ENCODE results near the gene NEIL1. TPM values are rescaled to one million over a fixed set of nuclear protein-coding genes. Genes with fewer than 3 reads are reported as not detected.
"Not testable (repeated sequence)": the region's sequence is repeated elsewhere in the genome, so short reads cannot be mapped to it uniquely, and the experiment has no call there.

The NEIL1 gene
- total and polyA plus RNA-seq, 2 donors (not counting 1 experiment from before 2014, with no cell fraction given) = 0.68 to 6.3 TPM

- H2AFZ ChIP-seq (ENCODE audit: low read length) = no peak overlapping the region
- H4K20me1 ChIP-seq (ENCODE audit: control insufficient read depth, extremely low read depth, insufficient read depth, low read length) = no peaks in the 10 kb centered on the region
- no peak overlapping the region for H3K4me3 ChIP-seq (replicated peaks in 1 of 4; ENCODE audit: control extremely low read depth in 1 of 4, insufficient read depth in 1 of 4, low read depth in 3 of 4, low read length in 4 of 4)
- H3K36me3 ChIP-seq (ENCODE audit: control insufficient read depth, insufficient read depth, low read length) = peaks cover 11% of the 10 kb centered on the region
- no peak overlapping the region for H3K27ac ChIP-seq (ENCODE audit: insufficient read depth, low read length)
- H3K4me2 ChIP-seq (ENCODE audit: extremely low read depth, insufficient read depth, low read length) = no peak overlapping the region
- no peak for DNase-seq (ENCODE audit: low read depth in 2 of 2)
- peaks cover 7% of the 10 kb centered on the region for H3K79me2 ChIP-seq (ENCODE audit: control insufficient read depth, insufficient read depth, low read length)
- H3K9ac ChIP-seq (ENCODE audit: insufficient read depth, low read length) = no peak overlapping the region
- H3K27me3 ChIP-seq (ENCODE audit: control insufficient read depth, insufficient read depth, low read length) = no peaks in the 10 kb centered on the region
- TF ChIP-seq EZH2 (IDR thresholded peaks at IDR 0.05; ENCODE audit: low read length, missing control alignments) (no peak), CTCF (conservative IDR thresholded peaks at IDR 0.05 in 1 of 2, IDR thresholded peaks at IDR 0.05 in 1 of 2; ENCODE audit: low read depth in 1 of 2, low read length in 2 of 2) (no peak)
- H3K4me1 ChIP-seq (ENCODE audit: control insufficient read depth, extremely low read depth, insufficient read depth, low read length) = no peaks in the 10 kb centered on the region
- H3K9me3 ChIP-seq (ENCODE audit: control insufficient read depth, insufficient read depth, low read depth, low read length) = no peaks in the 10 kb centered on the region
These were observed 8.1 kb upstream of the NEIL1 start for GRCh38 chr15:75338661-75339240.

GRCh38 chr15:75339531-75340240 lies 7.2 kb upstream of the NEIL1 start:
- Histone ChIP-seq H2AFZ (ENCODE audit: low read length) (no peak overlapping the region), H3K4me1 (ENCODE audit: control insufficient read depth, extremely low read depth, insufficient read depth, low read length) (no peaks in the 10 kb centered on the region), H3K36me3 (ENCODE audit: control insufficient read depth, insufficient read depth, low read length) (peaks cover 11% of the 10 kb centered on the region), H3K79me2 (ENCODE audit: control insufficient read depth, insufficient read depth, low read length) (peaks cover 7% of the 10 kb centered on the region), H3K9ac (ENCODE audit: insufficient read depth, low read length) (no peak overlapping the region), H4K20me1 (ENCODE audit: control insufficient read depth, extremely low read depth, insufficient read depth, low read length) (no peaks in the 10 kb centered on the region), H3K4me3 (replicated peaks in 1 of 4; ENCODE audit: control extremely low read depth in 1 of 4, insufficient read depth in 1 of 4, low read depth in 3 of 4, low read length in 4 of 4) (no peak overlapping the region), H3K27ac (ENCODE audit: insufficient read depth, low read length) (no peak overlapping the region), H3K9me3 (ENCODE audit: control insufficient read depth, insufficient read depth, low read depth, low read length) (no peaks in the 10 kb centered on the region), H3K27me3 (ENCODE audit: control insufficient read depth, insufficient read depth, low read length) (no peaks in the 10 kb centered on the region), H3K4me2 (ENCODE audit: extremely low read depth, insufficient read depth, low read length) (no peak overlapping the region)
- no peak for DNase-seq (ENCODE audit: low read depth in 2 of 2)
- TF ChIP-seq CTCF (conservative IDR thresholded peaks at IDR 0.05 in 1 of 2, IDR thresholded peaks at IDR 0.05 in 1 of 2; ENCODE audit: low read depth in 1 of 2, low read length in 2 of 2) (no peak), EZH2 (IDR thresholded peaks at IDR 0.05; ENCODE audit: low read length, missing control alignments) (no peak)

- TF ChIP-seq CTCF (conservative IDR thresholded peaks at IDR 0.05 in 1 of 2, IDR thresholded peaks at IDR 0.05 in 1 of 2; ENCODE audit: low read depth in 1 of 2, low read length in 2 of 2) = no peak
- H3K4me3 ChIP-seq (replicated peaks in 1 of 4; ENCODE audit: control extremely low read depth in 1 of 4, insufficient read depth in 1 of 4, low read depth in 3 of 4, low read length in 4 of 4) = no peak overlapping the region
- H3K4me2 ChIP-seq (ENCODE audit: extremely low read depth, insufficient read depth, low read length) = no peak overlapping the region
- H2AFZ ChIP-seq (ENCODE audit: low read length) = no peak overlapping the region
- no peaks in the 10 kb centered on the region for H4K20me1 ChIP-seq (ENCODE audit: control insufficient read depth, extremely low read depth, insufficient read depth, low read length)
- H3K79me2 ChIP-seq (ENCODE audit: control insufficient read depth, insufficient read depth, low read length) = no peaks in the 10 kb centered on the region
- H3K9me3 ChIP-seq (ENCODE audit: control insufficient read depth, insufficient read depth, low read depth, low read length) = no peaks in the 10 kb centered on the region
- H3K4me1 ChIP-seq (ENCODE audit: control insufficient read depth, extremely low read depth, insufficient read depth, low read length) = no peaks in the 10 kb centered on the region
- H3K27ac ChIP-seq (ENCODE audit: insufficient read depth, low read length) = no peak overlapping the region
- peaks cover 11% of the 10 kb centered on the region for H3K36me3 ChIP-seq (ENCODE audit: control insufficient read depth, insufficient read depth, low read length)
- no peak overlapping the region for H3K9ac ChIP-seq (ENCODE audit: insufficient read depth, low read length)
- no peak for DNase-seq (ENCODE audit: low read depth in 2 of 2)
- H3K27me3 ChIP-seq (ENCODE audit: control insufficient read depth, insufficient read depth, low read length) = no peaks in the 10 kb centered on the region
These were observed 4.6 kb upstream of the NEIL1 start for GRCh38 chr15:75342221-75342620.

- H4K20me1 ChIP-seq (ENCODE audit: control insufficient read depth, extremely low read depth, insufficient read depth, low read length); H3K4me2 ChIP-seq (ENCODE audit: extremely low read depth, insufficient read depth, low read length); H3K27me3 ChIP-seq (ENCODE audit: control insufficient read depth, insufficient read depth, low read length); H3K4me1 ChIP-seq (ENCODE audit: control insufficient read depth, extremely low read depth, insufficient read depth, low read length); H3K79me2 ChIP-seq (ENCODE audit: control insufficient read depth, insufficient read depth, low read length); H3K4me3 ChIP-seq (replicated peaks in 1 of 4; ENCODE audit: control extremely low read depth in 1 of 4, insufficient read depth in 1 of 4, low read depth in 3 of 4, low read length in 4 of 4); H3K27ac ChIP-seq (ENCODE audit: insufficient read depth, low read length); H3K9me3 ChIP-seq (ENCODE audit: control insufficient read depth, insufficient read depth, low read depth, low read length); H3K9ac ChIP-seq (ENCODE audit: insufficient read depth, low read length); H3K36me3 ChIP-seq (ENCODE audit: control insufficient read depth, insufficient read depth, low read length); DNase-seq (ENCODE audit: low read depth in 2 of 2); H2AFZ ChIP-seq (ENCODE audit: low read length): not testable (repeated sequence)
These were observed 2.9 kb upstream of the NEIL1 start for GRCh38 chr15:75343953-75344352.

Measured in fibroblast of lung (primary cell).